Breast epithelium (tissue), 3 donors: ENCODE measurements around the gene FHIT.

Source experiments
- CTCF ChIP-seq, 3 donors: fragments of 450-650 bp; IDR thresholded peaks; one replicate each; pipeline ENCODE4 v1.5.1; 2016 to 2017; ENCODE audit warnings: antibody characterized with exemption in 3 of 3, mild to moderate bottlenecking in 3 of 3, moderate library complexity in 3 of 3
- POLR2AphosphoS5 ChIP-seq, 3 donors: sonication (generic); formaldehyde crosslinking; IDR thresholded peaks; one replicate each; pipeline ENCODE4 v1.6.1; 2017; ENCODE audit warnings: antibody characterized with exemption in 3 of 3

GRCh38 chr3:61043156-61043555, 208.1 kb downstream of the FHIT start:
- TF ChIP-seq CTCF (IDR thresholded peaks at IDR 0.05) (no peak), POLR2AphosphoS5 (IDR thresholded peaks at IDR 0.05) (no peak)
